ENCODE measurements around the gene CBARP.

DNA sequence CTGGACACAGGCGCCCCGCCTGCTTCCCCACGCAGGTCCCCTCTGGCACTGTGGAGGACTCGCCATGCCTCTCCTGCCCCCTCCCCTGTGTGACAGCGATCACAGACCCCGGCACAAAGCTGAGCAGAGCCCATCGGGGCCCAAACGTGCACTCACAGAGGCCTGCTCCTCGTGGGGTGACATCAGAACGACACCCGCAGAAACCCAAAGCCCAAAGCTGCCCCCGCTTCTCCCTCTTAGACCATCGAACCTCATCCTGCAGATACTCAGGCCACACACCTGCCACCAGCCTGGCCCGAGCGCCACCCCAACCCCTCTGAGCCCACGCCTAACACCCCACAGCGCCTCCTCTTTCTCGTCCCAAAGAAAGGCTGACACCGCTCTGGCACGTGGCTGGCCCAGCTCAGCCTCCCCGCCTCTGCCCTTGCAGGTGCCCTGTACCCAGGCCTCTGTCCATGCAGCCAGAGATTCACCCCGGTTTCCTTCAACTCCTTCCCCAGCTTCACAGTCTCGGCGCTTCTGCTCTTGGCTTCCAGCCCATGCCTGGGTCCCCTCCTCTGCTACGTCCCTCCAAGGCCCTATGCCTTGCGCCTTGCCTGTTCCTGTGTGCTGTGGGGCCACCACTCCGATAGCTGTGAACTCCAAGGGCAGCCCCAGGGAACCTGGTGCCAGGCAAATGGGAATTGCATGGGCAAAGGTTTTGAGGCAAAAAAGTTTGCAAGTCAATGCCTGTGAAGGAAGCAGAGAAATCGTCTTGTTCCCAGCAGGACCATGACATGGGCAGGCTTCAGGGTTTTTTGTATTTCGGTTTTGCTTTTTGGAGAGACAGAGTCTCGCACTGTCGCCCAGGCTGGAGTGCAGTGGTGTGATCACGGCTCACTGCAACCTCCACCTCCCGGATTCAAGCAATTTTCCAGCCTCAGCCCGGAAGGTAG is 831 bp upstream of the CBARP start:
- TF ChIP-seq POLR2AphosphoS5 (IDR thresholded peaks at IDR 0.05; ENCODE audit: insufficient read depth, low read depth, low read length) (no peak), POLR2A (IDR thresholded peaks at IDR 0.05; ENCODE audit: low read depth, low read length) (no peak), JUN (IDR thresholded peaks at IDR 0.05; ENCODE audit: borderline replicate concordance, insufficient read depth, insufficient read length, low read depth) (no peak), EZH2 (IDR thresholded peaks at IDR 0.05; ENCODE audit: borderline replicate concordance, low read depth, low read length, severe bottlenecking) (no peak), GATA2 (IDR thresholded peaks at IDR 0.05; ENCODE audit: insufficient read depth, insufficient read length, low read depth, low read length) (no peak)
- TF ChIP-seq, protein P1, sequence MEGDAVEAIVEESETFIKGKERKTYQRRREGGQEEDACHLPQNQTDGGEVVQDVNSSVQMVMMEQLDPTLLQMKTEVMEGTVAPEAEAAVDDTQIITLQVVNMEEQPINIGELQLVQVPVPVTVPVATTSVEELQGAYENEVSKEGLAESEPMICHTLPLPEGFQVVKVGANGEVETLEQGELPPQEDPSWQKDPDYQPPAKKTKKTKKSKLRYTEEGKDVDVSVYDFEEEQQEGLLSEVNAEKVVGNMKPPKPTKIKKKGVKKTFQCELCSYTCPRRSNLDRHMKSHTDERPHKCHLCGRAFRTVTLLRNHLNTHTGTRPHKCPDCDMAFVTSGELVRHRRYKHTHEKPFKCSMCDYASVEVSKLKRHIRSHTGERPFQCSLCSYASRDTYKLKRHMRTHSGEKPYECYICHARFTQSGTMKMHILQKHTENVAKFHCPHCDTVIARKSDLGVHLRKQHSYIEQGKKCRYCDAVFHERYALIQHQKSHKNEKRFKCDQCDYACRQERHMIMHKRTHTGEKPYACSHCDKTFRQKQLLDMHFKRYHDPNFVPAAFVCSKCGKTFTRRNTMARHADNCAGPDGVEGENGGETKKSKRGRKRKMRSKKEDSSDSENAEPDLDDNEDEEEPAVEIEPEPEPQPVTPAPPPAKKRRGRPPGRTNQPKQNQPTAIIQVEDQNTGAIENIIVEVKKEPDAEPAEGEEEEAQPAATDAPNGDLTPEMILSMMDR (IDR thresholded peaks at IDR 0.05; ENCODE audit: extremely low read depth in 1 of 2, insufficient read depth in 1 of 2, low read depth in 1 of 2, low read length in 2 of 2): no peak
- TF ChIP-seq, protein P2, sequence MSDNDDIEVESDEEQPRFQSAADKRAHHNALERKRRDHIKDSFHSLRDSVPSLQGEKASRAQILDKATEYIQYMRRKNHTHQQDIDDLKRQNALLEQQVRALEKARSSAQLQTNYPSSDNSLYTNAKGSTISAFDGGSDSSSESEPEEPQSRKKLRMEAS (IDR thresholded peaks at IDR 0.05; ENCODE audit: insufficient read depth, insufficient read length): no peak
